ENCODE measurements around the gene NIF3L1.
"Not testable (repeated sequence)": the region's sequence is repeated elsewhere in the genome, so short reads cannot be mapped to it uniquely, and the experiment has no call there.

The NIF3L1 gene

GRCh38 chr2:200873560-200873959 lies 15.6 kb upstream of the NIF3L1 start:
- no peak for DNase-seq (ENCODE audit: low read depth)

GRCh38 chr2:200877443-200877842 lies 11.7 kb upstream of the NIF3L1 start:
- no peak for DNase-seq (ENCODE audit: low read depth)

DNA sequence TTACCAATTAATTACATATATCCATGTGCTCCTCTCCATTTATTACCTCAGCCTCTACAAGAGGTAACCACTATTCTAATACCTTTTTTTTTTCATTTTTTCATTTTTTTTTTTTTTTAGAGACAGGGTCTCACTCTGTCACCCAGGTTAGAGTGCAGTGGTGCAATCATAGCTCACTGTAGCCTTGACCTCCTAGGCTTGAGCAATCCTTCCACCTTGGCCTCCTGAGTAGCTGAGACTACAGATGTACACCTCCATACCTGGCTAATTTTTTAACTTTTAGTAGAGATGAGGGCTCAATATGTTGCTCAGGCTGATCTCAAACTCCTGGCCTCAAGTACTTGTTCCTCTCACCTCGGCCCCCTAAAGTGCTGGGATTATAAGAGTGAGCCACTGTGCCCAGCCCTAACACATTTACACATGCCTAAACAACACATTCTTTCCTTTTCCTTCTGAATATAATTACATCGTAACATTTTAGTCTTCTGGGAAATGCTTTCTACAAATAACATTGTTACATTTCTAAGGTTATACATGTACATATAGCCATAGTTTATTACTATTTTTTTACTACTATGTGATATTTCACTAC lies 10.8 kb upstream of the NIF3L1 start:
- no peak for DNase-seq (ENCODE audit: low read depth)

DNA sequence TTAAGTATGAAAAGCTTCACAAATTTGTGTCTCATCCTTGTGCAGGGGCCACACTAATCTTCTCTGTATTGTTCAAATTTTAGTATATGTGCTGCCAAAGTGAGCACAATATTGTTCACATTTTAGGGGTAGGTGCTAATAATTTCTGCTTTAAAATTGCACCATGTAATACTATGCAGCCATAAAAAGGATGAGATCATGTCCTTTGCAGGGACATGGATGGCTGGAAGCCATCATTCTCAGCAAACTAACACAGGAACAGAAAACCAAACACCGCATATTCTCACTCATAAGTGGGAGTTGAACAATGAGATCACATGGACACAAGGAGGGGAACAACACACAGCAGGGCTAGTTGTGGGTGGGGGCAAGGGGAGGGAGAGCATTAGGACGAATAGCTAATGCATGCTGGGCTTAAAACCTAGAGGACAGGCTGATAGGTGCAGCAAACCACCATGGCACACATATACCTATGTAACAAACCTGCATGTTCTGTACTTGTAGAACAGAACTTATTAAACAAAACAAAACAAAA lies 7.4 kb upstream of the NIF3L1 start:
- not testable (repeated sequence) for DNase-seq (ENCODE audit: low read depth)

DNA sequence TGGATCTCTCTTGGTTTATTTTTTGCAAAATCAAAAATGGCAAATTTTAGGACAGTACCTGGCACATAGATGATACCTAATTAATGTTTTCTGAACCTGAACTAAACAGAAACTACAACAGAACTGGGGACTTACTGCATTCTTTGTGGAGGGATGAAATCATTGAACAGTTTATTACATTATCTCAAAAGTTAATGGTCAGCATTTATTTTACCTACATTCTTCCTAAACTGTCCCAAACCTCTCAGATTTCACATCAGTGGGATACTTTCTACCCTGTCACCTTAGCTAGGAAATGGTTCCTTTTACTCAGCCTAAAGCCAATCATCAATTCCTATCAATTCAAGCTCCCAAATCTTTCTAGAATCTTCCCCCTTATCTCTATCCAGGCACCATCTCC lies 10.3 kb downstream of the NIF3L1 start:
- no peak for DNase-seq (ENCODE audit: low read depth)

DNA sequence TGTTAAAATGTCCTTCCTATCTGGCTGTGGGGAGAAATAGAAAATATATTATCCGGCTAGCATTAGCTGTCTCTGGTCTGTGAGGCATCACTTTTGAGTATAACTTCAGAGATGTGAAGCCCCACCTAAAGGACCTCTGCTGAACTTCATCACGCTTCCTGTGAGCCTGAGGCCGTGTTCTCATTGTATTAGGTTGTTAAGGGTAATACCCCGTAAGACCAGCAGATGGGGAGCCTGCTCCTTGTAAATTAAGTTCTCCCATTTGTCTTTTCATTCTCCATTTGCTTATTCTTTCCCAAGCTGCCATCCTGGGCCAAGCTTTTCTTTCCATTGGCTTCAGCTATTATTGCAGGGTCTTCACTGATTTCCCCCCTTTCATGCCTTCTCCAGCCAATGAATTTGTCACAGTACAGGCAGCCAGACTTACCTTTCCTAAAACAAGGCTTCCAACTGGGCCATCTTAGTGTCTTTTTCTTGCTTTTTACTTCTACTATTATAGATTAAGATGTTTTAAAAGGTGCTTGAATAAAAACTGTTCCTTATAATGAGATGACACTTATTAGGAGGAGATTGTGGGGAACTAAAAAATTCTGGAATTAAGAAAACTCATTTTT lies 12.4 kb downstream of the NIF3L1 start:
- DNase-seq (ENCODE audit: low read depth), result peak; percentile 84

- DNase-seq (ENCODE audit: low read depth), result peak; percentile 66
Measured at GRCh38 chr2:200905618-200906296, 16.6 kb downstream of the NIF3L1 start.

DNA sequence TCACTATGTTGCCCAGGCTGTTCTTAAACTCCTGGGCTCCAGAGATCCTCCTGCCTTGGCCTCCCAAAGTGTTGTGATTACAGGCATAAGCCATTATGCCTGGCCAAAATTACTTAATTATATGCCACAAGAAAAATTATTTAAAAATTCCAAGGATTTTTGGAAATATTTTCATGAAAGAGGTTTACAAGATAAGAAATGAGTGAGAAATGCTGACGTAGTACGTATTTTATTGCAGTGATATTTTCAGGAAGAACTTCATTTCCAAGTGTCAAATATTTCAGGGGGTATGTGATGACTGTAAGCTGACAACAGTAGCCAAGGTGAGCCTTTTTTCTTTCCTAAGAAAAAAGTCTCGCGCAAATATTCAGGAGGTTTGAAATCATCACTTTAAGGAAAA lies 20.8 kb downstream of the NIF3L1 start:
- DNase-seq (ENCODE audit: low read depth), result no peak

- DNase-seq (ENCODE audit: low read depth), result peak; percentile 47
Measured at GRCh38 chr2:200913654-200914053, 24.5 kb downstream of the NIF3L1 start.

DNA sequence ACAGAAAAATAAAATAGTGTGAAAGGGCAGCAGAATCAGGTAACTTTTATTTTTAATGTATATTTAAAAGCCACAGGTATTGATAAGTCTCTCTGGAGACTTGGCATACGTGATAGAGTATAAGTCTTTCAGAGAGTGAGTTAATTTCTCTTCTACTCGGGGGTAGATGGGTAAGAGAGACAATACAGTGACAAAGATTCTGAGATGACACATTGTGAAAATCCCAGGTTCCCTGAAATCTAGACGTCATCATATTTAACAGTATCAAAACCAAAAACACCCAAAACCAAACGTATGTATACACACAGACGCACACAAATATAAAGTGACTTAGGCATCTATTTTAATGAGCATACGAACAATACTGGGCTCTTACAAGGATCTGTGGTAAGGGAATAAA lies 33.3 kb downstream of the NIF3L1 start:
- DNase-seq (ENCODE audit: low read depth), result no peak

GRCh38 chr2:200929334-200930249 lies 40.4 kb downstream of the NIF3L1 start:
- DNase-seq (ENCODE audit: low read depth), result no peak

DNA sequence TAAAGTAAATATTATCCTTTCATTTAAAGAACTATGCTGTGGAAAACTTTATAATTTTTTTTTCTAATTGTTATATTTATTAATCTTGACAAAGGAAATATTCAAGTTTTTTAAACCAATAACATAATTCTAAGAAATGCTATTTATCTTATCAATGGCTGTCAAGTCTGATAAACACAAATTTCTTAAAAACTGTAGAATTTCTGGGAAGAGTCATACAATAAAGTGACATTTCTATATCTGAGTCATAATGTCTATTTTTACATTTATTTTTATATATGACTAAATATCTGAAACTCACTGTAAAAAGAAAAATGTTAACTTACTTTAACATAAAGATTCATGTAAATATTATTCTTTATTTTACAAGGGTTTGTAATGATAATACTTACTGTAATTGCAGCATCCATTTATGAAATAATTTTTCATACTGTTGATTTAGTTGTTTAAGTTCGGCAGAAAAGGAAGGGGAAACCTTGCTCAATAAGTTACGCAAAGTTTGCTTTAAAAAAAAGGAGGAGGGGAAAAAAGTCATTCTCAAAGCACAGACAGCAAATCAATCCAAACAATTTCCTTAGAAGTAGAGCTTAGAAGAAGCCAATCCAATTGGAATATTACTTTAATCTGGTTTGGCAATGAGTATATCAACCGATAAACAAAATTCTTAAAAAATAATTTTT lies 41.9 kb downstream of the NIF3L1 start:
- peak; percentile 27 for DNase-seq (ENCODE audit: low read depth)

GRCh38 chr2:200939832-200940231 lies 50.7 kb downstream of the NIF3L1 start:
- DNase-seq (ENCODE audit: low read depth), result no peak

DNA sequence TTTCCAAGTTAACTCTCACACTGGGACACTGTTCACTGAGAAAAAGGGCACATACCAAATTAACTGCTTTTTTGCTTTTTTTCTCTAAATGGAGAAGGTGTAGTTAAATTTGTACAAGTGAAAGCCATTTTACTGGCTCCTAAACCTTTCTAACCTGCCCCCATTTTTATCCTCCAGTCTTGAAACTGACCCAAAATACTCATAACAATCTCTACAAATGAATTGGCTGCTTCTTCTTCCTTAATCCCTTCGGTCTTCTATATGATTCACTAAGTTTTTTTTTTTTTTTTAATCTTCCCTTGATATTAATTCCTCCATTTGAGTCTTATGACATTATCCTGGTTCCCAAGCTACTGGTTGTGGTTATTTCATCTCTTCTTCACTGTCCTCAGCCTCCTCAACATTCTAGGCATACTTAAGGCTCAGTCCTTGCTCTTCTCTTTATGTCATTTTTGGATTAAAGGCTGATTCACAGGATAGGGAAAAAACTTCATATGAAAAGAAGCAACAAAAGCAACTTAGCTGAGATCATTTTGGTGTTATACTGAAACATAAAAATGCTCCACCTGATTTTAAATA lies 54.4 kb downstream of the NIF3L1 start:
- no peak for DNase-seq (ENCODE audit: low read depth)

- peak; percentile 72 for DNase-seq (ENCODE audit: low read depth)
Measured at GRCh38 chr2:200944467-200945394, 55.6 kb downstream of the NIF3L1 start.

GRCh38 chr2:200945395-200945729 lies 56.2 kb downstream of the NIF3L1 start:
- no peak for DNase-seq (ENCODE audit: low read depth)

DNA sequence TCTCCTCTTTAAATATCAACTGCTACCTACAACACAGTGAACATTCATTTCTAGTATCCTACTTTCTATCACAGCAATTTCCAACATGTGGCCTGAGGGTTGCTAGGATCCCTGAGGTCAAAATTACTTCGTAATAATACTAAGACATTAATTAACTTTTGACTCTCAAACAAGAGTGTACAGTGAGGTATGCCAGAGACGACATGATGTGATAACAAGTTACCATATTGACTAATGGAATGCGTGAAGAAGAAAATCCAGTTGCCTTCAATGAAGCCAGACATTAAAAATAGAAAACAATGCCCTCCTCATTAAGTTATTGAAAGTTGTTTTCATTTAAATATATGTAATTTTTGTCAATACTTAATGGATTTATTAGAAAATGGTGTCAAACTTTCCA lies 61.2 kb downstream of the NIF3L1 start:
- no peak for DNase-seq (ENCODE audit: low read depth)
